DOHH2 (cell line): ENCODE data around the gene C3.

Experiments used
- CTCF ChIP-seq: fragments of 200-600 bp; sonication (generic); IDR thresholded peaks from one replicate; pipeline ENCODE4 v1.5.1; 2014; ENCODE audit warnings: antibody characterized with exemption, mild to moderate bottlenecking, low read depth, low read length; ENCODE audit not compliant: poor library complexity, severe bottlenecking
- EZH2phosphoT487 ChIP-seq: fragments of 200-600 bp; sonication (generic); IDR thresholded peaks from 2 replicates; pipeline ENCODE4 v1.6.1; 2017; ENCODE audit warnings: borderline replicate concordance, mild to moderate bottlenecking, antibody characterized with exemption, low read length, moderate library complexity, mixed read lengths

GRCh38 chr19:6743714-6744380 lies 23.4 kb upstream of the C3 start:
- TF ChIP-seq CTCF = no peak
- no peak for TF ChIP-seq EZH2phosphoT487
